ENCODE results near the gene PCED1B.
"Not testable (repeated sequence)": the region's sequence is repeated elsewhere in the genome, so short reads cannot be mapped to it uniquely, and the experiment has no call there.

Gene PCED1B

DNA sequence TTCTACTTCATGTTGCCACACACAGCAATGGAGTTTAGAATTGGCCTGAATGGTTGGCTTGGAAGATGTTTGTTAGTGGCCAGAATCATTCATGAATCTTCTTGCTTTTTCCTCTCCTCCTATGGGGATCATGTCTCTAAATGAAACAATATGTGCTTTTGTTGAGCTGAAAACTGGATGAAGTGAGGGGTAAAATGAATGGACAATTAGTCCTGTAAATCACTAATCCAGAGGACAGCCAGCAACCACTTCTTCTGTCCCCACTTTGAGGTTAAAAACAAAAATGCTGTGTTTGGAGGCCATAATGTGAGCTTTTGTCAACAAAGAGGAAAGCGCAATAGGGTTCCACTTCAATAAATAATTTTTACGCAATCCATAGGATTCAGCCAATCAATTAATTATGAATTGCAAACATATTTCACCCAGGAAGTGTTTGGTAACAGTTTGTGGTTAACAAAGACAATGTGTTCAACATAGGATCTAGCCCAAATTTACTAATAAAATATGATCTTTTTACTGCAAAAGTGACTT lies 30.7 kb downstream of the PCED1B start:
- H3K27ac Mint-ChIP-seq, result no peak overlapping the region
- no peaks in the 10 kb centered on the region for H3K9me3 Mint-ChIP-seq
- H3K4me1 Mint-ChIP-seq (ENCODE audit: low read depth), result no peaks in the 10 kb centered on the region
- H3K36me3 Mint-ChIP-seq (ENCODE audit: low read depth), result no peaks in the 10 kb centered on the region
- H3K4me3 Mint-ChIP-seq, result no peak overlapping the region
- intact Hi-C loops (cut with micrococcal nuclease), result no loop called here
- H3K27me3 Mint-ChIP-seq, result no peaks in the 10 kb centered on the region

DNA sequence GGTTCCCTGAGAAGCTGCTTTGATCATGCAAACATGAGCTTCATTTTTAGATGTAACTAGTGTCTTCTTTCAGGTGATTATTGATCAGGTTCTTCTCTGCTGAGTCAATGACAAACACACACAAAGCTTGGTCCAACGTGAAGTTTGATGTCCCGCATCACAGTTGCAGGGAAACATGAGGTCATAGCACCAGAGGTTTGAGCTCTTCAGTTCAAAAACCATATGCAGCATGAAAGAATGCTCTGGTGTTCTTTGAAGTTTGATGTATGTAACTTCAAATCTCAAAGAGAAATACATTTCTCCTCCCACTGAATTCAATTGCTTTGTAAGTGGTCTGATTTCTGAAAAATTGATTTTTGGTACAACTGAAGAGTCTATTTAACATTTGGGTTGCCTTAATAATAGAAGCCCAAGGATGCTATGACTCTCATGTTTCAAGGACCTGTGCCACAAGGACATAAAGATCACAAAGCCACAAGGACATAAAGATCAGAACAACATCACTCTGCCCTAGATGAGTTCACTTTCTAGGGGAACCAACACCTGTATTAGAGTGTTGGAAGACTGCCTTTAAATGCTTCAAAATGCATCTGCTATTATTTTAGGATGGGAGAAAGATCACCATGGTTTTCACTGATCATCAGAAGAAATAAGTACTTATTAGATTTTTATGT lies 31.4 kb downstream of the PCED1B start:
- Mint-ChIP-seq H3K36me3 (ENCODE audit: low read depth) (no peaks in the 10 kb centered on the region), H3K4me3 (no peak overlapping the region), H3K27ac (no peak overlapping the region), H3K9me3 (no peaks in the 10 kb centered on the region), H3K27me3 (no peaks in the 10 kb centered on the region), H3K4me1 (ENCODE audit: low read depth) (no peaks in the 10 kb centered on the region)
- intact Hi-C loops (cut with micrococcal nuclease), result no loop called here

DNA sequence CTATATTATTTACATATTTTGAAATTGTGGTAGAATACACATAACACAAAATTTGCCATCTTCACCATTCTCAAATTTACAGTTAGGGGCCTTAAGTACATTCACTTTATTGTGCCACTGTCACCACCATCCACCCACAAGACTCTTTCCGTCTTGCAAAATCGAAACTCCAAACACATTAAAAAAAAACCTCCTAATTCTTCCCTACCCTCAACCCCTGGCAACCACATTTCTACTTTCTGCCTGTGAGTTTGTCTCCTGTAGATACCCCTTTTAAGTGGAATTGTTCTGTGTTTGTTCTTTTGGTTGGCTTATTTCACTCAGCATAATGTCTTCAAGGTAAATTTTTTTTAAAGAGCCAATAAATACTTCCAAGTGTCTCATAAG lies 32.0 kb downstream of the PCED1B start:
- H3K36me3 Mint-ChIP-seq (ENCODE audit: low read depth), result no peaks in the 10 kb centered on the region

DNA sequence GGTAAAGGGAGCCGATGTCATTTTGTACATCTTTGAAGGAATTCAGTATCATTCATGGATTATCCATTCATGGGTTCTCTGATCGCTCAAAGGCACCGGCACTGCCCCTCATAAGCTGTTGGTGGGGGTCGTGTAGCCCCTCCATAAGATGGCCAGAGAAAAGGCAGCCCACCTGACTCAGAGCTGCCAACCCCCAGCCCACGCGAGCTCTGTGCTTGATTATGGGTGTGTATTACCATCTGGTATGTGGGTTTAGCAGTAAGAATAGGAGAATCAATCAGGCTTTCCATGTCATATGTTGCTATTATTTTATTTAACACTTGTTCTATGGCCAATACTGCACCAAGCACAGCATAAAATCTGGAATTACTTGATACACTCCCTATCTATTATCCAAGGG lies 32.4 kb downstream of the PCED1B start:
- Mint-ChIP-seq H3K27ac (no peak overlapping the region), H3K9me3 (no peaks in the 10 kb centered on the region), H3K27me3 (no peaks in the 10 kb centered on the region), H3K4me1 (ENCODE audit: low read depth) (no peaks in the 10 kb centered on the region), H3K36me3 (ENCODE audit: low read depth) (no peaks in the 10 kb centered on the region), H3K4me3 (no peak overlapping the region)
- intact Hi-C loops (cut with micrococcal nuclease), result no loop called here

More for the DNA sequence above, 32.0 kb downstream of the PCED1B start:
- H3K27me3 Mint-ChIP-seq, result no peaks in the 10 kb centered on the region
- H3K4me1 Mint-ChIP-seq (ENCODE audit: low read depth), result no peaks in the 10 kb centered on the region
- no peaks in the 10 kb centered on the region for H3K9me3 Mint-ChIP-seq
- H3K27ac Mint-ChIP-seq, result no peak overlapping the region
- intact Hi-C loops (cut with micrococcal nuclease), result no loop called here
- H3K4me3 Mint-ChIP-seq, result no peak overlapping the region

DNA sequence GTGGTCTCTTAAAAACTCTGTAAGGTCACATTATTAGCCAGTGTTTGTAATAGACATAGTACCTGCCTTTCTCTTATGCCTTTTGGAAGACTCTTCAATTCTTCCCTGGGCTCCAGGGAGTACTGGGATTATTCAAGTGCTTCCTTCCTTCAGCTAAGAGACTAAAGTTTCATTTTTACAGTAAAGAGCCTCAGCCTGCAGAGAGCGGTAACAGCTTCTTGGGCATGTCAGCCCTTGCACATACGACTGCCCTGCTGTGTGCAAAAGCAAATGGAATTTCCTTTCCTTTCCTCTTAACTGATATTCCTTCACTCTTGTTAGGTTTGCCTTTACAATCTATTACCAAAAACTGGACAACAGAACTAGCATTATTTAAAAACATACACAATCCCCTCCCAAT lies 33.3 kb downstream of the PCED1B start:
- Mint-ChIP-seq H3K9me3 (no peaks in the 10 kb centered on the region), H3K27me3 (no peaks in the 10 kb centered on the region), H3K27ac (no peak overlapping the region), H3K36me3 (ENCODE audit: low read depth) (no peaks in the 10 kb centered on the region), H3K4me1 (ENCODE audit: low read depth) (no peaks in the 10 kb centered on the region), H3K4me3 (no peak overlapping the region)
- intact Hi-C loops (cut with micrococcal nuclease), result no loop called here

DNA sequence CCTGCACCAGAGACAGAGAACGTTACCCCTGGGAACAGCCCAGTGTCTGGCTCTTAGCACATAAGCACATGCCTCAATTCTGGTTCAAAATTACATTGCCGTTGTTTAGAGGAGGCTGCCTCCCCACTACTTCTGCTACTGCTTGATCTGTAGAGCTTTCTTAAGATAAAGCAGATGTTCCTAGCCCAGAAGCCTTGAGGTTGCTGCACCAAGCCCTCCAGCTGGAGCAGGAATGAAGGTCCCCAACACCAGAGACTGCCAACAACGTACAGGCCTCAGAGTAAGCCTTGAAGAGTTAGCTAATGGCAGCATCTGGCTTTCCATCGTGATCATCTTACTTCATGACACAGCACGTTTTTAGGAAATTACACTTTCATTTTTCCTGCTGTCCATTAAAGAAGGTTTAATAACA lies 35.1 kb downstream of the PCED1B start:
- H3K36me3 Mint-ChIP-seq (ENCODE audit: low read depth), result no peaks in the 10 kb centered on the region
- no peak overlapping the region for H3K4me3 Mint-ChIP-seq
- H3K27me3 Mint-ChIP-seq, result no peaks in the 10 kb centered on the region
- H3K27ac Mint-ChIP-seq, result no peak overlapping the region
- intact Hi-C loops (cut with micrococcal nuclease), result no loop called here
- H3K4me1 Mint-ChIP-seq (ENCODE audit: low read depth), result no peaks in the 10 kb centered on the region
- H3K9me3 Mint-ChIP-seq, result no peaks in the 10 kb centered on the region

DNA sequence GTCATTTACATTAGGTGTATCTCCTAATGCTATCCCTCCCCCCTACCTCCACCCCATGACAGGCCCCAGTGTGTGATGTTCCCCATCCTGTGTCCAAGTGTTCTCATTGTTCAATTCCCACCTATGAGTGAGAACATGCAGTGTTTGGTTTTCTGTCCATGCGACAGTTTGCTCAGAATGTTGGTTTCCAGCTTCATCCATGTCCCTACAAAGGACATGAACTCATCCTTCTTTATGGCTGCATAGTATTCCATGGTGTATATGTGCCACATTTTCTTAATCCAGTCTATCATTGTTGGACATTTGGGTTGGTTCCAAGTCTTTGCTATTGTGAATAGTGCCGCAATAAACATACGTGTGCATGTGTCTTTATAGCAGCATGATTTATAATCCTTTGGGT lies 37.9 kb downstream of the PCED1B start:
- H3K27ac Mint-ChIP-seq; H3K27me3 Mint-ChIP-seq; H3K4me3 Mint-ChIP-seq; intact Hi-C loops (cut with micrococcal nuclease); H3K36me3 Mint-ChIP-seq (ENCODE audit: low read depth); H3K9me3 Mint-ChIP-seq; H3K4me1 Mint-ChIP-seq (ENCODE audit: low read depth): not testable (repeated sequence)

DNA sequence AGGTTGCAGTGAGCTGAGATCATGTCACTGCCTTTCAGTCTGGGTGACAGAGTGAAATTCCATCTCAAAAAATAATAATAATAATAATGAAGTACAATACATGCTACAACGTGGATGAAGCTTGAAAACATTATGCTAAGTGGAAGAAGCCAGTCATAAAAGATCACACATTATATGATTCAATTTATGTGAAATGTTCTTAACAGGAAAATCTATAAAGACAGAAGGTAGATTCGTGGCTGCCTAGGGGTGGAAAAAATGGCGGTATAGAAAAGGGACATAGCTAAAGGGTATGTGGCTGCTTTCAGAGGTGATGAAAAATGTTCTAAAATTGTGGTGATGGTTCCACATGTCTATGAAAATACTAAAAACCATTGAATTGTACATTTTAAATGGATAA lies 41.3 kb downstream of the PCED1B start:
- intact Hi-C loops (cut with micrococcal nuclease), result no loop called here
- H3K4me3 Mint-ChIP-seq, result no peak overlapping the region
- H3K36me3 Mint-ChIP-seq (ENCODE audit: low read depth), result no peaks in the 10 kb centered on the region
- H3K4me1 Mint-ChIP-seq (ENCODE audit: low read depth), result no peaks in the 10 kb centered on the region
- no peaks in the 10 kb centered on the region for H3K9me3 Mint-ChIP-seq
- no peak overlapping the region for H3K27ac Mint-ChIP-seq
- no peaks in the 10 kb centered on the region for H3K27me3 Mint-ChIP-seq

DNA sequence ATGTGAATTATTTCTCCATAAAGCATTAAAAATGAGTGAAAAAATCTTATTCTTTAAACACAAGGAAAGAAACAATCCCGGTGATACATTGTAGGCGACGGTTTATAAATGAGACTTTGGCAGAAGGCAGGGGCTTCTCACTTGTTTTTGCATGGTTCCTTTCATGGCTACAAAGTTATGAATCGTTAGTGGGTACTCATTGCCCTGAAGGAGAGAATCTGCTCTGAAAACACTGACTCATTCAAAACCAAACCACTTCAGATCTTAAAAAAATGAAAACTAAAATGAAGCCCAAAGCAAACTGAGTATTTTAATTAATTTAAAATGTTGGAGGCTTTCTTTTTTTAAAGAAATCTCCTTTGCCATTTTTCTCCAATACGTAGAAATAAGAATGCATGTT lies 41.7 kb downstream of the PCED1B start:
- intact Hi-C loops (cut with micrococcal nuclease), result no loop called here
- H3K27me3 Mint-ChIP-seq, result no peaks in the 10 kb centered on the region
- H3K36me3 Mint-ChIP-seq (ENCODE audit: low read depth), result no peaks in the 10 kb centered on the region
- H3K4me3 Mint-ChIP-seq, result no peak overlapping the region
- no peaks in the 10 kb centered on the region for H3K9me3 Mint-ChIP-seq
- no peak overlapping the region for H3K27ac Mint-ChIP-seq
- H3K4me1 Mint-ChIP-seq (ENCODE audit: low read depth), result no peaks in the 10 kb centered on the region

DNA sequence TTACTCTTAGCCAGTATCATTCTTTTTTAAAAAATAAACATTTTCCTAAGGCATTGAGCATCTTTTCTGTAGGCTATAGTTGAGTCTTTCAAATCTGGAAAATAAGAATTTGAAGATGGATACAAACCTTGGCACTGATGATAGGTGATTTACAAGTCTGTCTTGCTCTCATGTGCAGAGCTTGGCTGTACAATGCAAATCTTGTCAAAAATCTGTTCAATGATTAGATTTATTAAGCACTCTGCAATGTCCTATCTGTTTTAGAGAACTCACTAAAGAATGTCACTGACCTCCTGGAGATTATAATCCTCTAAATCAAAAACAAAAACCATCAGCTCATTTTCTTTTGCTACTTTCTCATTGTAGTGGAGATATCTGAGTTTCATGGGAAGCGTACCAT lies 43.2 kb downstream of the PCED1B start:
- H3K27me3 Mint-ChIP-seq, result no peaks in the 10 kb centered on the region
- no peak overlapping the region for H3K4me3 Mint-ChIP-seq
- H3K27ac Mint-ChIP-seq, result no peak overlapping the region
- no peaks in the 10 kb centered on the region for H3K4me1 Mint-ChIP-seq (ENCODE audit: low read depth)
- H3K9me3 Mint-ChIP-seq, result no peaks in the 10 kb centered on the region
- H3K36me3 Mint-ChIP-seq (ENCODE audit: low read depth), result no peaks in the 10 kb centered on the region
- intact Hi-C loops (cut with micrococcal nuclease), result no loop called here

DNA sequence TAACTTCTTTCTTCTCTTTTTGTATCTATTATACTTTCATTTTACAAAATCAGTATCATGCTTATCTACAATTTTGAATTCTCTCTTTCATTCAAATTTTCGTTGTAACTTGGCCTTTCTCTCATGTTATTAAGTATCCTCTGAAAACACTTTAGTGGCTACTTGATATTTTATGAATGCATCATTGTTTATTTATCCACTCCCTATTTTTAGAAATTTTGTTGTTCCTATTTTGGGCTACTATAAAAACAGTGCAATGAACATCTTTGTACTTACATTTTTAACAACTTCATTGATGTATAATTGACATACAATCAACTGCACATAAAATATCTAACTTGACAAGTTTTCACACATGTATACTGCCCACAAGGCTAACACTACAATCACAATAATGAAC lies 44.3 kb downstream of the PCED1B start:
- Mint-ChIP-seq H3K27ac (no peak overlapping the region), H3K27me3 (no peaks in the 10 kb centered on the region), H3K36me3 (ENCODE audit: low read depth) (no peaks in the 10 kb centered on the region), H3K9me3 (no peaks in the 10 kb centered on the region), H3K4me1 (ENCODE audit: low read depth) (no peaks in the 10 kb centered on the region), H3K4me3 (no peak overlapping the region)
- intact Hi-C loops (cut with micrococcal nuclease), result no loop called here

DNA sequence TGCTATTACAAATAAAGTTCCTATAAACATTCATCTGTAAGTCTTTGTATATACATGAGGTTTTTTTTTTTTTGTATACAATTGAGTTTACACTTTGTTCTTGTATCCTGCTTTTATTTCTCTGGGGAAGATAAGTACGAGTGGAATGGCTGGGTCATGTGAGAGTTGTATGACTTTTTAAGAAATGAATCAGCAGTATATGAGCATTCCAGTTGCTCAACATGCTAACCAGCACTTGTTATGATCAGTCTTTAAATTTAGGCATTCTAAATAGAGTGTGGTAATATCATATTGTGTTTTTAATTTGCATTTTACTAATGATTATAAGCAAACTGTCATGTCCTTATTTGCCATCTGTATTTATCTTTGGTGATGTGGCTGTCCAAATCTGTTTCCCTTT lies 45.0 kb downstream of the PCED1B start:
- Mint-ChIP-seq H3K9me3 (no peaks in the 10 kb centered on the region), H3K4me3 (no peak overlapping the region), H3K4me1 (ENCODE audit: low read depth) (no peaks in the 10 kb centered on the region), H3K27ac (no peak overlapping the region), H3K36me3 (ENCODE audit: low read depth) (no peaks in the 10 kb centered on the region), H3K27me3 (no peaks in the 10 kb centered on the region)
- intact Hi-C loops (cut with micrococcal nuclease), result no loop called here

DNA sequence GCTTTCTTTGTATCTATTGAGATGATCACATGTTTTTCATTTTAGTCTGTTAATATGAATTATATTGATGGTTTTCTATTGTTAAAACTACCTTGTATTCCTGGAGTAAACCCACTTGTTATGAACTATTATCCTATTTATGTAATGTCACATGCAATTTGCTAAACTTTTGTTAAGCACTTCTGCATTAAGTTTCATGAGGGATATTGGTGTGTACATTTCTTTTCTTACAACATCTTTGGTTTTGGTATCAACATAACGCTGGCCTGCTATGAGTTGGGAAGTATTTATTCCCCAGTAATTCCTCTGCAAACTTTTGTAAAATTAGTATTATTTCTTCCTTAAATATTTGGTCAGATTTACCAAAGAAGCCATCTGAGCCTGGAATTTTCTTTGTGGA lies 46.8 kb downstream of the PCED1B start:
- H3K36me3 Mint-ChIP-seq (ENCODE audit: low read depth), result no peaks in the 10 kb centered on the region

DNA sequence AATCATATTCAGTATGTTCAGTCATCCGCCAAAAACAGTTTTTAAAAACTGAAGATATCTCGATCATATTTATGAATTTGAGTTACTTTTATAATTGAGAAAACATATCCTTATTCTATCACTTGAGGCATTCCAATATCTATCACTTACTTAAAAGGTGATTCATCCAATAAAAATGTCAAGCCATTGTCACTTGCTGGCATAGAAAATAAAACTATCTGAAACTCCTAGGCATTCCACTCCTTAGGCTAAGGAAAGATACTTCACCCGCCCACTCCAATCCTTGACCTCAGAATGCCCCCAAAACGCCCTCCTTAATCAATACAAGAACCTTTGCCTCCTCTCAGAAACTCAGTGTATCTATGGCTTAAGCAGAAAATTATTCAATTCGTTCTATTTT lies 51.6 kb downstream of the PCED1B start:
- Mint-ChIP-seq H3K36me3 (ENCODE audit: low read depth) (no peaks in the 10 kb centered on the region), H3K4me1 (ENCODE audit: low read depth) (peaks cover 10% of the 10 kb centered on the region), H3K9me3 (no peaks in the 10 kb centered on the region), H3K27ac (no peak overlapping the region), H3K4me3 (no peak overlapping the region), H3K27me3 (no peaks in the 10 kb centered on the region)
- intact Hi-C loops (cut with micrococcal nuclease), result no loop called here

More for the DNA sequence above, 46.8 kb downstream of the PCED1B start:
- Mint-ChIP-seq H3K27me3 (no peaks in the 10 kb centered on the region), H3K27ac (no peak overlapping the region), H3K9me3 (no peaks in the 10 kb centered on the region), H3K4me3 (no peak overlapping the region), H3K4me1 (ENCODE audit: low read depth) (peaks cover 3% of the 10 kb centered on the region)
- intact Hi-C loops (cut with micrococcal nuclease), result no loop called here

DNA sequence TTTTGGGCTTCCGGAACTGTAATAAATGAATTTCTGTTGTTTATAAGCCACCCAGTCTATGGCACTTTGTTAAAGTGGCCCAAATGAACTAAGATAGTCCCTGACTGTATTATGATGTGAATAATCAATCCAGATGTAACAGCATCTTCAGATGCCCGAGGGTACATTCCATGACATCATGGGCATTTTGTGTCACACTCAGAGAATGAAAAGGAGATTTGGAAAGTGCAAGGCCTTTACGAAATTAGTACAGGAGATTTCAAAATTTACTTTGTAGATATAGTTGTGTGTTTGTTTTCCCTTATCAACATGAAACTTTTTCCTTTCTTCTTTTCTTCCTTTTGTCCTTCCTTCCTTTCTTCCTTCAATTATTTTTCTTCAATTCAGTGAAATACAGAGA lies 54.6 kb downstream of the PCED1B start:
- no peak overlapping the region for H3K27ac Mint-ChIP-seq
- intact Hi-C loops (cut with micrococcal nuclease), result no loop called here
- peaks cover 20% of the 10 kb centered on the region for H3K4me1 Mint-ChIP-seq (ENCODE audit: low read depth)
- no peak overlapping the region for H3K4me3 Mint-ChIP-seq
- H3K9me3 Mint-ChIP-seq, result peaks cover under 1% of the 10 kb centered on the region
- H3K27me3 Mint-ChIP-seq, result no peaks in the 10 kb centered on the region
- H3K36me3 Mint-ChIP-seq (ENCODE audit: low read depth), result no peaks in the 10 kb centered on the region

Measured in dendritic cell treated with granulocyte-macrophage colony-stimulating factor and Interleukin-4, amounts not matched to agents 40 ng/mL and 50 ng/mL, for 4 days (primary cell).